K562 (cell line): ENCODE data around the gene UPK3A. TPM values are rescaled to one million over a fixed set of nuclear protein-coding genes. Genes with fewer than 3 reads are reported as not detected.

Source experiments
- CHD2 ChIP-seq: IDR thresholded peaks from 2 replicates; pipeline ENCODE4 v1.6.1; 2011; ENCODE audit warnings: low read depth, low read length
- GATAD2A ChIP-seq: fragments of 450-650 bp; IDR thresholded peaks from 2 replicates; pipeline ENCODE4 v1.6.1; 2017
- GATAD2B ChIP-seq: fragments of 450-650 bp; IDR thresholded peaks from 2 replicates; pipeline ENCODE4 v1.6.1; 2017; ENCODE audit warnings: mild to moderate bottlenecking, borderline replicate concordance
- KDM2B ChIP-seq: fragments of 250-450 bp; sonication (Bioruptor Pico); IDR thresholded peaks from 2 replicates; pipeline ENCODE4 v1.8.0; 2021; ENCODE audit warnings: mild to moderate bottlenecking, moderate library complexity
- KDM5B ChIP-seq: fragments of 200-600 bp; sonication (generic); IDR thresholded peaks from 2 replicates; pipeline ENCODE4 v1.6.1; 2012; ENCODE audit warnings: low read depth, mild to moderate bottlenecking, moderate library complexity, low read length, control low read depth, inconsistent platforms; ENCODE audit not compliant: insufficient replicate concordance
- L3MBTL2 ChIP-seq: fragments of 450-650 bp; IDR thresholded peaks from 2 replicates; pipeline ENCODE4 v1.6.1; 2016; ENCODE audit warnings: mild to moderate bottlenecking, moderate library complexity
- NBN ChIP-seq: fragments of 450-650 bp; IDR thresholded peaks from 2 replicates; pipeline ENCODE4 v1.6.1; 2016; ENCODE audit warnings: low read depth, mild to moderate bottlenecking
- NR3C1 ChIP-seq: sonication (generic); formaldehyde crosslinking; IDR thresholded peaks from 2 replicates; pipeline ENCODE4 v1.8.1; 2022; ENCODE audit warnings: missing genetic modification reagents
- PTRF ChIP-seq: fragments of 450-650 bp; IDR thresholded peaks from 2 replicates; pipeline ENCODE4 v1.6.1; 2016; ENCODE audit warnings: mild to moderate bottlenecking, missing genetic modification characterization, missing compliant biosample characterization
- RBM17 ChIP-seq: fragments of 200-400 bp; formaldehyde crosslinking; IDR thresholded peaks from 2 replicates; pipeline ENCODE4 v1.6.1; 2017; ENCODE audit warnings: low read depth, mild to moderate bottlenecking, low read length, borderline replicate concordance
- TRIM28 ChIP-seq: fragments of 450-650 bp; IDR thresholded peaks from 2 replicates; pipeline ENCODE4 v1.6.1; 2017
- polyA plus RNA-seq, 8 experiments: library from polyadenylated mRNA; depleted of rRNA in 4 of 8; stranded (reverse) in 5 of 8; unstranded in 3 of 8; fragments of >200 nt; fragmentation: Nextera tagmentation in 2 of 8; fragmentation: Illumina TruSeq in 1 of 8; extraction: Ambion mirVana in 2 of 8; extraction: Trizol in 1 of 8; gene quantifications; 2 replicates each; pipeline versions ENCODE4 v1.2.1 to v1.2.3, GENCODE V29; 2011 to 2014; ENCODE audit warnings: inconsistent platforms in 1 of 8, missing spikeins in 1 of 8
- total RNA-seq, 7 experiments: library from RNA; depleted of rRNA in 6 of 7; stranded (reverse); fragments of >200 nt in 6 of 7; fragmentation: Illumina TruSeq in 2 of 7; extraction: Trizol in 2 of 7; gene quantifications; 2 replicates each; pipeline versions ENCODE4 v1.2.1 to v1.2.3, GENCODE V29; 2011 to 2021; ENCODE audit warnings: low replicate concordance in 1 of 7
- TF ChIP-seq, protein P1 (sequence below): fragments of 200-800 bp; sonication (Bioruptor generic); IDR thresholded peaks from 2 replicates; pipeline ENCODE4 v1.6.1; 2017; ENCODE audit warnings: missing genetic modification characterization, missing compliant biosample characterization
- TF ChIP-seq, protein P2 (sequence below): fragments of 450-650 bp; IDR thresholded peaks from 2 replicates; pipeline ENCODE4 v1.6.1; 2016; ENCODE audit warnings: mild to moderate bottlenecking, moderate library complexity
- TF ChIP-seq, protein P3 (sequence below): fragments of 250-450 bp; sonication (Bioruptor Pico); IDR thresholded peaks from 2 replicates; pipeline ENCODE4 v1.4.0; 2020; ENCODE audit warnings: mild to moderate bottlenecking

UPK3A gene
- total and polyA plus RNA-seq, 9 of the 15 experiments (the other 6 are each of a cell fraction or from before 2014, with no cell fraction given): not detected

DNA sequence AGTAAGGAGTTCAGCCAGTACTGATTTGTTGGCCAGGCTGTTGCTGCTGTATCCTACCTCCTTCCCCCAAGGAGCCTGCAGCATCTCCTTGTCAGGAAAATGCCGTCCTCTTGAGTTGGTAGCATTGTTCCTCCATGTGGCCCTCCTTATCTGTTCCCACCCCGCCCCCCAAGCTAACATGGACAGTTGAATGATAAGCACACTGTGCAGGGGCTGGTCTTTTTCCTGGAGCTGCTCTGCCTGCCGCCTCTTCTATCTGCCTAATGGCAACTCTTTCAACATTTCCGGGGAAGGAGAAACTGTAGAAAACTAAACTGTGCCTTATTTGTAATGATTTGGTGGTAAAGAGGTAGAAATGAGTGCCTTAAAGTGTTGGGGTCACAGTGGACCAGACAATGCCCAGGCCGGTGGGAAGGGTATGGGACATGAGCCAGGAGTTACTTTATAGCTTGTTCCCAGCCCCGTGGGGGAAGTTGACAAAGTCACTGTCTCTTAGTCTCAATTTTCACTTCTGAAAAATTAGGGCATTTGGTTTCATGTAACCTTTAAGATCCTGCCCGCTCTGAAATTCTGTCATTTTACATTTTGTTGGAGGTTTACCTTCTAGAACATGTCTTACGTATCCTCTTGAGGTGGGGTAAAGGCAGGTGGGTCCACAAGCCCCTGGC, 29.4 kb downstream of the UPK3A start (continued):
- TF ChIP-seq KDM2B (no peak), TRIM28 (no peak), GATAD2B (peak; percentile 61; the same call in 1 of the 2 replicates), PTRF (tag) (no peak), NBN (0 out of 2 replicates have a peak, but pooled peaks have one; percentile 23), L3MBTL2 (peak; percentile 46), CHD2 (no peak), NR3C1 (CRISPR knock-in tag) (no peak), RBM17 (no peak), KDM5B (peak; percentile 26), GATAD2A (no peak)
- TF ChIP-seq, protein P1, sequence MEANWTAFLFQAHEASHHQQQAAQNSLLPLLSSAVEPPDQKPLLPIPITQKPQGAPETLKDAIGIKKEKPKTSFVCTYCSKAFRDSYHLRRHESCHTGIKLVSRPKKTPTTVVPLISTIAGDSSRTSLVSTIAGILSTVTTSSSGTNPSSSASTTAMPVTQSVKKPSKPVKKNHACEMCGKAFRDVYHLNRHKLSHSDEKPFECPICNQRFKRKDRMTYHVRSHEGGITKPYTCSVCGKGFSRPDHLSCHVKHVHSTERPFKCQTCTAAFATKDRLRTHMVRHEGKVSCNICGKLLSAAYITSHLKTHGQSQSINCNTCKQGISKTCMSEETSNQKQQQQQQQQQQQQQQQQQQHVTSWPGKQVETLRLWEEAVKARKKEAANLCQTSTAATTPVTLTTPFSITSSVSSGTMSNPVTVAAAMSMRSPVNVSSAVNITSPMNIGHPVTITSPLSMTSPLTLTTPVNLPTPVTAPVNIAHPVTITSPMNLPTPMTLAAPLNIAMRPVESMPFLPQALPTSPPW (CRISPR knock-in tag): peak; percentile 54
- TF ChIP-seq, protein P2, sequence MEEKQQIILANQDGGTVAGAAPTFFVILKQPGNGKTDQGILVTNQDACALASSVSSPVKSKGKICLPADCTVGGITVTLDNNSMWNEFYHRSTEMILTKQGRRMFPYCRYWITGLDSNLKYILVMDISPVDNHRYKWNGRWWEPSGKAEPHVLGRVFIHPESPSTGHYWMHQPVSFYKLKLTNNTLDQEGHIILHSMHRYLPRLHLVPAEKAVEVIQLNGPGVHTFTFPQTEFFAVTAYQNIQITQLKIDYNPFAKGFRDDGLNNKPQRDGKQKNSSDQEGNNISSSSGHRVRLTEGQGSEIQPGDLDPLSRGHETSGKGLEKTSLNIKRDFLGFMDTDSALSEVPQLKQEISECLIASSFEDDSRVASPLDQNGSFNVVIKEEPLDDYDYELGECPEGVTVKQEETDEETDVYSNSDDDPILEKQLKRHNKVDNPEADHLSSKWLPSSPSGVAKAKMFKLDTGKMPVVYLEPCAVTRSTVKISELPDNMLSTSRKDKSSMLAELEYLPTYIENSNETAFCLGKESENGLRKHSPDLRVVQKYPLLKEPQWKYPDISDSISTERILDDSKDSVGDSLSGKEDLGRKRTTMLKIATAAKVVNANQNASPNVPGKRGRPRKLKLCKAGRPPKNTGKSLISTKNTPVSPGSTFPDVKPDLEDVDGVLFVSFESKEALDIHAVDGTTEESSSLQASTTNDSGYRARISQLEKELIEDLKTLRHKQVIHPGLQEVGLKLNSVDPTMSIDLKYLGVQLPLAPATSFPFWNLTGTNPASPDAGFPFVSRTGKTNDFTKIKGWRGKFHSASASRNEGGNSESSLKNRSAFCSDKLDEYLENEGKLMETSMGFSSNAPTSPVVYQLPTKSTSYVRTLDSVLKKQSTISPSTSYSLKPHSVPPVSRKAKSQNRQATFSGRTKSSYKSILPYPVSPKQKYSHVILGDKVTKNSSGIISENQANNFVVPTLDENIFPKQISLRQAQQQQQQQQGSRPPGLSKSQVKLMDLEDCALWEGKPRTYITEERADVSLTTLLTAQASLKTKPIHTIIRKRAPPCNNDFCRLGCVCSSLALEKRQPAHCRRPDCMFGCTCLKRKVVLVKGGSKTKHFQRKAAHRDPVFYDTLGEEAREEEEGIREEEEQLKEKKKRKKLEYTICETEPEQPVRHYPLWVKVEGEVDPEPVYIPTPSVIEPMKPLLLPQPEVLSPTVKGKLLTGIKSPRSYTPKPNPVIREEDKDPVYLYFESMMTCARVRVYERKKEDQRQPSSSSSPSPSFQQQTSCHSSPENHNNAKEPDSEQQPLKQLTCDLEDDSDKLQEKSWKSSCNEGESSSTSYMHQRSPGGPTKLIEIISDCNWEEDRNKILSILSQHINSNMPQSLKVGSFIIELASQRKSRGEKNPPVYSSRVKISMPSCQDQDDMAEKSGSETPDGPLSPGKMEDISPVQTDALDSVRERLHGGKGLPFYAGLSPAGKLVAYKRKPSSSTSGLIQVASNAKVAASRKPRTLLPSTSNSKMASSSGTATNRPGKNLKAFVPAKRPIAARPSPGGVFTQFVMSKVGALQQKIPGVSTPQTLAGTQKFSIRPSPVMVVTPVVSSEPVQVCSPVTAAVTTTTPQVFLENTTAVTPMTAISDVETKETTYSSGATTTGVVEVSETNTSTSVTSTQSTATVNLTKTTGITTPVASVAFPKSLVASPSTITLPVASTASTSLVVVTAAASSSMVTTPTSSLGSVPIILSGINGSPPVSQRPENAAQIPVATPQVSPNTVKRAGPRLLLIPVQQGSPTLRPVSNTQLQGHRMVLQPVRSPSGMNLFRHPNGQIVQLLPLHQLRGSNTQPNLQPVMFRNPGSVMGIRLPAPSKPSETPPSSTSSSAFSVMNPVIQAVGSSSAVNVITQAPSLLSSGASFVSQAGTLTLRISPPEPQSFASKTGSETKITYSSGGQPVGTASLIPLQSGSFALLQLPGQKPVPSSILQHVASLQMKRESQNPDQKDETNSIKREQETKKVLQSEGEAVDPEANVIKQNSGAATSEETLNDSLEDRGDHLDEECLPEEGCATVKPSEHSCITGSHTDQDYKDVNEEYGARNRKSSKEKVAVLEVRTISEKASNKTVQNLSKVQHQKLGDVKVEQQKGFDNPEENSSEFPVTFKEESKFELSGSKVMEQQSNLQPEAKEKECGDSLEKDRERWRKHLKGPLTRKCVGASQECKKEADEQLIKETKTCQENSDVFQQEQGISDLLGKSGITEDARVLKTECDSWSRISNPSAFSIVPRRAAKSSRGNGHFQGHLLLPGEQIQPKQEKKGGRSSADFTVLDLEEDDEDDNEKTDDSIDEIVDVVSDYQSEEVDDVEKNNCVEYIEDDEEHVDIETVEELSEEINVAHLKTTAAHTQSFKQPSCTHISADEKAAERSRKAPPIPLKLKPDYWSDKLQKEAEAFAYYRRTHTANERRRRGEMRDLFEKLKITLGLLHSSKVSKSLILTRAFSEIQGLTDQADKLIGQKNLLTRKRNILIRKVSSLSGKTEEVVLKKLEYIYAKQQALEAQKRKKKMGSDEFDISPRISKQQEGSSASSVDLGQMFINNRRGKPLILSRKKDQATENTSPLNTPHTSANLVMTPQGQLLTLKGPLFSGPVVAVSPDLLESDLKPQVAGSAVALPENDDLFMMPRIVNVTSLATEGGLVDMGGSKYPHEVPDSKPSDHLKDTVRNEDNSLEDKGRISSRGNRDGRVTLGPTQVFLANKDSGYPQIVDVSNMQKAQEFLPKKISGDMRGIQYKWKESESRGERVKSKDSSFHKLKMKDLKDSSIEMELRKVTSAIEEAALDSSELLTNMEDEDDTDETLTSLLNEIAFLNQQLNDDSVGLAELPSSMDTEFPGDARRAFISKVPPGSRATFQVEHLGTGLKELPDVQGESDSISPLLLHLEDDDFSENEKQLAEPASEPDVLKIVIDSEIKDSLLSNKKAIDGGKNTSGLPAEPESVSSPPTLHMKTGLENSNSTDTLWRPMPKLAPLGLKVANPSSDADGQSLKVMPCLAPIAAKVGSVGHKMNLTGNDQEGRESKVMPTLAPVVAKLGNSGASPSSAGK: peak; percentile 56; the same call in 1 of the 2 replicates
- TF ChIP-seq, protein P3, sequence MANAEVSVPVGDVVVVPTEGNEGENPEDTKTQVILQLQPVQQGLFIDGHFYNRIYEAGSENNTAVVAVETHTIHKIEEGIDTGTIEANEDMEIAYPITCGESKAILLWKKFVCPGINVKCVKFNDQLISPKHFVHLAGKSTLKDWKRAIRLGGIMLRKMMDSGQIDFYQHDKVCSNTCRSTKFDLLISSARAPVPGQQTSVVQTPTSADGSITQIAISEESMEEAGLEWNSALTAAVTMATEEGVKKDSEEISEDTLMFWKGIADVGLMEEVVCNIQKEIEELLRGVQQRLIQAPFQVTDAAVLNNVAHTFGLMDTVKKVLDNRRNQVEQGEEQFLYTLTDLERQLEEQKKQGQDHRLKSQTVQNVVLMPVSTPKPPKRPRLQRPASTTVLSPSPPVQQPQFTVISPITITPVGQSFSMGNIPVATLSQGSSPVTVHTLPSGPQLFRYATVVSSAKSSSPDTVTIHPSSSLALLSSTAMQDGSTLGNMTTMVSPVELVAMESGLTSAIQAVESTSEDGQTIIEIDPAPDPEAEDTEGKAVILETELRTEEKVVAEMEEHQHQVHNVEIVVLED (CRISPR knock-in tag): no peak
